ENCODE data around the gene NASP. TPM values are rescaled to one million over a fixed set of nuclear protein-coding genes. Genes with fewer than 3 reads are reported as not detected.

NASP gene
- total and polyA plus RNA-seq, 2 of the 13 experiments (the other 11 are each of a cell fraction or from before 2014, with no cell fraction given) = 132 to 256 TPM

DNA sequence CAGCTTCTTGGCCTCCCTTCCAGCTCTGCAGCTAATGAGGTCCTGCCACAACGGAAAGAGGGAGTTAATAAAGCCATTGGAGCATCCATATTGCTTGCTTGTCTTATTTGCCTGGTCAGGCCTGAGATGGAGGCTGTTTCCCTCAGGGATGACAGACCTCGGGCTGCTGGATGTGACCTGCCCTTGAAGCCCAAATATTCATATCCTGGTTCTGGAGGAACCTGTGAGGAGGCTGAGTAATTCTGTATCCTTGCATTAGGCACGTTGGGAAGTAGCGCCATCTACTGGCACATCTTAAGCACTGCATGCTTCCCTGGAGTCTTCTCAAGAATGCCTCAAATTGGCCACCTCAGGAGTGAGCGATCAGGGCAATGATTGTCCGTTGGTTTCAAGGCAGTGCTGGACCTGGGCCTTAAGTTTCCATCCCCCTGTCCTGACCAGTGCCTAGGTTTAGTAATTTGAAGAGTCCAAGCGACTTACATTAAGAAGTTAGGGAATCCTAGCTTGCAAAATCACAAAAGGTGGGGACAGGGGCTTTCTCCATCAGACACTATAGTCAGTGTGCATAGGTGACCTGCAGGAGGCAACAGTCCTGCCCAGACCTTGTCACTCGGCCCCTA, 13.8 kb upstream of the NASP start (continued):
- TF ChIP-seq SP1 (IDR thresholded peaks at IDR 0.05) = no peak
- TF ChIP-seq SP1 (CRISPR knock-in tag; IDR thresholded peaks at IDR 0.05) = no peak
- TF ChIP-seq ZFP90 (CRISPR knock-in tag; IDR thresholded peaks at IDR 0.05; ENCODE audit: borderline replicate concordance) = no peak
- no peak for TF ChIP-seq NR2F6 (IDR thresholded peaks at IDR 0.05)
- 0 out of 2 replicates have a peak, but pooled peaks have one; percentile 12 for TF ChIP-seq NR2F6 (CRISPR knock-in tag; IDR thresholded peaks at IDR 0.05)

GRCh38 chr1:45570631-45571030, 13.2 kb upstream of the NASP start:
- intact Hi-C loops (cut with micrococcal nuclease; ENCODE audit: unreplicated experiment) (loop anchor here (1.0 to 5.0 kb wide), 3 partner anchors 20 to 213 kb away; partner anchors contain the start of gene AKR1A1), in situ Hi-C loops (cut with HindIII; ENCODE audit: extremely low pct_ligation_motif_present, low pct_unique_long_range_greater_than_20kb) (no loop called here)
- Histone ChIP-seq H4K20me1 (ENCODE audit: insufficient read depth, low read length) (0 out of 2 replicates have a peak, but pooled peaks cover 6% of the 10 kb centered on the region), H2AFZ (ENCODE audit: low read length) (no peak overlapping the region), H3K36me3 (replicated peaks in 1 of 2; ENCODE audit: control insufficient read depth in 1 of 2, insufficient read depth in 2 of 2, low read length in 2 of 2) (peaks cover 19 to 40% of the 10 kb centered on the region in 2 experiments), H3K27ac (ENCODE audit: extremely low read length, insufficient read depth, low read length) (no peak overlapping the region), H3K4me2 (ENCODE audit: low read depth, low read length) (no peak overlapping the region), H3K9me3 (ENCODE audit: low read length) (no peaks in the 10 kb centered on the region), H3K4me1 (ENCODE audit: insufficient read depth, low read length) (no peaks in the 10 kb centered on the region), H3K9ac (ENCODE audit: insufficient read depth, low read depth, low read length) (no peak overlapping the region), H3K27me3 (ENCODE audit: control insufficient read depth in 1 of 2, insufficient read depth in 2 of 2, low read length in 2 of 2) (no peaks in the 10 kb centered on the region), H3K4me3 (replicated peaks in 1 of 3; ENCODE audit: insufficient read depth in 1 of 3, low read depth in 2 of 3, low read length in 3 of 3) (no peak overlapping the region), H3K79me2 (ENCODE audit: insufficient read depth, low read length) (no peaks in the 10 kb centered on the region)
- WGBS (ENCODE audit: low lambda C conversion rate) = 97% methylated on average over 4 of the region's 4 CpGs
- FAIRE-seq (no peak), ATAC-seq (no peak), DNase-seq (ENCODE audit: low spot score) (no peak)
- POLR2A ChIA-PET = interaction anchor here (0.8 to 4.3 kb wide), 7 partner anchors 9 to 80 kb away, joined by 3 to 49 read pairs (median 5); partner anchors contain the start of genes AKR1A1, PRDX1 and TESK2
- CTCF ChIA-PET (ENCODE audit: low intra/inter-chr PET ratio, low total read pairs) = interaction anchor here (0.6 to 4.2 kb wide), 2 partner anchors 58 to 78 kb away, joined by 3 to 49 read pairs; no protein-coding TSS in a partner anchor
- no TSS peak for BruUV-seq (replicated peaks)
- TF ChIP-seq ZEB1 (IDR thresholded peaks at IDR 0.05; ENCODE audit: insufficient replicate concordance, low read depth) (peak; percentile 13), GPN1 (CRISPR knock-in tag; IDR thresholded peaks at IDR 0.05; ENCODE audit: borderline replicate concordance) (no peak), SMARCE1 (IDR thresholded peaks at IDR 0.05; ENCODE audit: borderline replicate concordance) (no peak), ZNF800 (CRISPR knock-in tag; IDR thresholded peaks at IDR 0.05) (no peak), ZKSCAN1 (IDR thresholded peaks at IDR 0.05; ENCODE audit: low read length) (no peak)

All from HepG2 (cell line).